Neural crest cell (in vitro differentiated cells): ENCODE measurements around the gene RABEPK. TPM values are rescaled to one million over a fixed set of nuclear protein-coding genes. Genes with fewer than 3 reads are reported as not detected.

Source experiments
- DNase-seq: peaks from one replicate; pipeline ENCODE4 v3.0.0; 2021; ENCODE audit warnings: low read depth, mixed read lengths, low spot score
- H3K27ac Mint-ChIP-seq: one replicate; pipeline ENCODE4 v1.8.0; 2021; ENCODE audit warnings: mild to moderate bottlenecking, mixed read lengths; ENCODE audit not compliant: unreplicated experiment
- H3K27me3 Mint-ChIP-seq: 2 replicates; pipeline ENCODE4 v1.8.0; 2021; ENCODE audit warnings: low read depth, mild to moderate bottlenecking, mixed read lengths
- H3K36me3 Mint-ChIP-seq: 2 replicates; pipeline ENCODE4 v1.8.0; 2021; ENCODE audit warnings: low read depth, mild to moderate bottlenecking, mixed read lengths
- H3K4me1 Mint-ChIP-seq: 2 replicates; pipeline ENCODE4 v1.8.0; 2021; ENCODE audit warnings: mixed read lengths
- H3K4me3 Mint-ChIP-seq: one replicate; pipeline ENCODE4 v1.8.0; 2021; ENCODE audit warnings: mild to moderate bottlenecking, mixed read lengths
- H3K9me3 Mint-ChIP-seq: 2 replicates; pipeline ENCODE4 v1.8.0; 2021; ENCODE audit warnings: mixed read lengths
- CTCF ChIP-seq: fragments of 200-600 bp; sonication (generic); conservative IDR thresholded peaks from 2 replicates; pipeline ENCODE4 v1.5.0; 2021; ENCODE audit warnings: antibody characterized with exemption, mild to moderate bottlenecking
- total RNA-seq: library from RNA; stranded (reverse); gene quantifications from 2 replicates; pipeline ENCODE4 v1.2.1, GENCODE V29; 2021

Gene RABEPK
- total RNA-seq, 1 donor from 2014 or later = 27.5 TPM

DNA sequence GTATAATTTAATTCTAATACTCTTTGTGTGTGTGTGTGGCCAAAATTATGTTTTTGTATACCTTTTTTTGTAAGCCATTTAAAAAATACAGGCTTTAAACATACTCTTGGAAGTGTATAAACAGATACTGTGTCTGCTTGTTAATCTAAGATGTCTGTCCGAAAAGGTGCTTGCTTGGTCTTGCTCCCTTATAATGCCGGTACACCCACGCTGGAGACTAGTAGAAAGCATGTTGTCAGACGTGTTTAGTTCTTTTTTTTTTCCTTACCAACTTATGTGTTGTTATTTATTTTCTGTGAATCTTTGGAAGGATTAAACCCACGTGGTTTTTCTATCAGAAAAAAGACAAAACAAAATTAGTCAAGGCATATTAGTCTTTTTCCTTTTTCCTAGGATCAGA lies 70.7 kb downstream of the RABEPK start:
- DNase-seq = no peak
- Mint-ChIP-seq H3K27me3 (no peaks in the 10 kb centered on the region), H3K36me3 (no peaks in the 10 kb centered on the region), H3K9me3 (no peaks in the 10 kb centered on the region), H3K4me3 (no peak overlapping the region), H3K27ac (no peak overlapping the region), H3K4me1 (no peaks in the 10 kb centered on the region)
- no peak for TF ChIP-seq CTCF

- H3K4me1 Mint-ChIP-seq = no peaks in the 10 kb centered on the region
- TF ChIP-seq CTCF = no peak
- H3K9me3 Mint-ChIP-seq = no peaks in the 10 kb centered on the region
- no peak overlapping the region for H3K27ac Mint-ChIP-seq
- no peaks in the 10 kb centered on the region for H3K27me3 Mint-ChIP-seq
- no peak overlapping the region for H3K4me3 Mint-ChIP-seq
- H3K36me3 Mint-ChIP-seq = no peaks in the 10 kb centered on the region
- no peak for DNase-seq
Observed at GRCh38 chr9:125272697-125273096, 72.4 kb downstream of the RABEPK start.

DNA sequence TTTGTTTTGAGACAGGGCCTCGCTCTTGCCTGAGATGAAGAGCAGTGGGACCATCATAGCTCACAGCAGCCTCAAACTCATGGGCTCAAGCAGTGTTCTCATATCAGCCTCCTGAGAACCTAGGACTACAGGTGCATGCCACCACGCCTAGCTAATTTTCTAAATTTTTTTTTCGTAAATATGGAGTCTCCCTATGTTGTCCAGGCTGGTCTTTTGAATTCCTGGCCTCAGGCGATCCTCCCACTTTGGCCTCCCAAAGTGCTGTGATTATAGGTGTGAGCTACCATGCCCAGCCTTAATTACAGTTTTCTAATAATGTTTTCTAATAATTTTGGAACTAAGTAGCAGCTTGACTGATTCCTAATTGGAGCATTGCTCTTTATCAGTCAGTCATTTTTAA lies 76.4 kb downstream of the RABEPK start:
- no peak overlapping the region for H3K27ac Mint-ChIP-seq
- H3K4me1 Mint-ChIP-seq = no peaks in the 10 kb centered on the region
- no peak for DNase-seq
- H3K4me3 Mint-ChIP-seq = no peak overlapping the region
- H3K9me3 Mint-ChIP-seq = no peaks in the 10 kb centered on the region
- no peaks in the 10 kb centered on the region for H3K27me3 Mint-ChIP-seq
- no peak for TF ChIP-seq CTCF
- H3K36me3 Mint-ChIP-seq = no peaks in the 10 kb centered on the region

DNA sequence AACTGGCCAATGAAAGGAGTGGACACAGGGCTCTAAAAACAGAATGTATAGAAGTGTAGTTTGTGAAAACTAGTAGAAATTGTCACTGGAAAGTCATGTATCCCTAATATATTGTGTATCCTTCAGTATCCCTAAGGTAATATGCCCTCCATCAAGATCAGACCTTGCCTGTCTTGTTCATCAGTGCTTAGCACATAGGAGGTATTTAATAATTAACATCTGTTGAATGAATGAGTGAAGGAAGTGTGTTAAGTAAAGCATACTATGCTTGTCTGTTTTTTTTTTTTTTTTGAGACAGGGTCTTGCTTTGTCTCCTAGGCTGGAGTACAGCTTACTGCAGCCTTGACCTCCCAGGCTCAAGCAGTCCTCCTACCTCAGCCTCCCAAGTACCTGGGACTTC lies 77.1 kb downstream of the RABEPK start:
- Mint-ChIP-seq H3K27me3 (no peaks in the 10 kb centered on the region), H3K27ac (no peak overlapping the region)

GRCh38 chr9:125280945-125281344 lies 80.6 kb downstream of the RABEPK start:
- Mint-ChIP-seq H3K36me3 (no peaks in the 10 kb centered on the region), H3K4me3 (no peak overlapping the region), H3K27ac (no peak overlapping the region), H3K9me3 (no peaks in the 10 kb centered on the region), H3K4me1 (no peaks in the 10 kb centered on the region), H3K27me3 (no peaks in the 10 kb centered on the region)
- no peak for TF ChIP-seq CTCF
- DNase-seq = no peak

More for the DNA sequence above, 77.1 kb downstream of the RABEPK start:
- no peak overlapping the region for H3K4me3 Mint-ChIP-seq
- H3K9me3 Mint-ChIP-seq = no peaks in the 10 kb centered on the region
- no peaks in the 10 kb centered on the region for H3K36me3 Mint-ChIP-seq
- no peak for TF ChIP-seq CTCF
- no peak for DNase-seq
- no peaks in the 10 kb centered on the region for H3K4me1 Mint-ChIP-seq

Other genes with a start within 250 kb of the RABEPK start
- gene SCAI, start 57.0 kb upstream of the RABEPK start, total RNA-seq = 13.1 and 15.2 TPM in 2 replicates
- 45.3 and 46.2 TPM in 2 replicates for gene PPP6C, start 10.7 kb upstream of the RABEPK start, total RNA-seq
- 175 and 182 TPM in 2 replicates for gene HSPA5, start 40.8 kb downstream of the RABEPK start, total RNA-seq
- gene GAPVD1, start 61.3 kb downstream of the RABEPK start, total RNA-seq = 41.3 and 45.5 TPM in 2 replicates